ENCODE measurements around the gene DBNL.

Gene DBNL

GRCh38 chr7:44087911-44088838 is 43.7 kb downstream of the DBNL start:
- in situ Hi-C loops (cut with MboI; ENCODE audit: low pct_unique_long_range_greater_than_20kb, low sequenced_read_pairs) = no loop called here
- no peak for DNase-seq

- in situ Hi-C loops (cut with MboI; ENCODE audit: low pct_unique_long_range_greater_than_20kb, low sequenced_read_pairs) = no loop called here
- no peak for DNase-seq
These were observed 48.7 kb downstream of the DBNL start for GRCh38 chr7:44093102-44093641.

- in situ Hi-C loops (cut with MboI; ENCODE audit: low pct_unique_long_range_greater_than_20kb, low sequenced_read_pairs) = no loop called here
These were observed 49.9 kb downstream of the DBNL start for GRCh38 chr7:44094365-44094764.

GRCh38 chr7:44094883-44095592 is 50.5 kb downstream of the DBNL start:
- in situ Hi-C loops (cut with MboI; ENCODE audit: low pct_unique_long_range_greater_than_20kb, low sequenced_read_pairs) = no loop called here
- no peak for DNase-seq

More at GRCh38 chr7:44094365-44094764, 49.9 kb downstream of the DBNL start:
- DNase-seq = no peak

GRCh38 chr7:44095781-44096180 is 51.3 kb downstream of the DBNL start:
- in situ Hi-C loops (cut with MboI; ENCODE audit: low pct_unique_long_range_greater_than_20kb, low sequenced_read_pairs) = no loop called here
- no peak for DNase-seq

- no peak for DNase-seq
- in situ Hi-C loops (cut with MboI; ENCODE audit: low pct_unique_long_range_greater_than_20kb, low sequenced_read_pairs) = no loop called here
These were observed 51.9 kb downstream of the DBNL start for GRCh38 chr7:44096326-44096881.

GRCh38 chr7:44097064-44097932 is 52.8 kb downstream of the DBNL start:
- no peak for DNase-seq
- in situ Hi-C loops (cut with MboI; ENCODE audit: low pct_unique_long_range_greater_than_20kb, low sequenced_read_pairs) = no loop called here

GRCh38 chr7:44098092-44099068 is 53.9 kb downstream of the DBNL start:
- DNase-seq = no peak
- in situ Hi-C loops (cut with MboI; ENCODE audit: low pct_unique_long_range_greater_than_20kb, low sequenced_read_pairs) = no loop called here

- in situ Hi-C loops (cut with MboI; ENCODE audit: low pct_unique_long_range_greater_than_20kb, low sequenced_read_pairs) = no loop called here
- no peak for DNase-seq
These were observed 55.2 kb downstream of the DBNL start for GRCh38 chr7:44099669-44100068.

GRCh38 chr7:44100458-44101302 is 56.2 kb downstream of the DBNL start:
- in situ Hi-C loops (cut with MboI; ENCODE audit: low pct_unique_long_range_greater_than_20kb, low sequenced_read_pairs) = no loop called here
- DNase-seq = no peak

GRCh38 chr7:44101303-44101965 is 56.9 kb downstream of the DBNL start:
- no peak for DNase-seq
- in situ Hi-C loops (cut with MboI; ENCODE audit: low pct_unique_long_range_greater_than_20kb, low sequenced_read_pairs) = no loop called here

- in situ Hi-C loops (cut with MboI; ENCODE audit: low pct_unique_long_range_greater_than_20kb, low sequenced_read_pairs) = no loop called here
These were observed 57.7 kb downstream of the DBNL start for GRCh38 chr7:44101966-44102845.

GRCh38 chr7:44102846-44103565 is 58.5 kb downstream of the DBNL start:
- in situ Hi-C loops (cut with MboI; ENCODE audit: low pct_unique_long_range_greater_than_20kb, low sequenced_read_pairs) = no loop called here
- no peak for DNase-seq

More at GRCh38 chr7:44101966-44102845, 57.7 kb downstream of the DBNL start:
- no peak for DNase-seq

- in situ Hi-C loops (cut with MboI; ENCODE audit: low pct_unique_long_range_greater_than_20kb, low sequenced_read_pairs) = no loop called here
- DNase-seq = no peak
These were observed 59.0 kb downstream of the DBNL start for GRCh38 chr7:44103566-44103922.
